Suppressor macrophage (primary cell): Measurements from ENCODE around the gene CYB5B.

Experiments
- DNase-seq, 4 experiments: peaks; one replicate each; pipeline ENCODE4 v3.0.0-alpha.2; 2020 to 2022

Gene CYB5B

DNA sequence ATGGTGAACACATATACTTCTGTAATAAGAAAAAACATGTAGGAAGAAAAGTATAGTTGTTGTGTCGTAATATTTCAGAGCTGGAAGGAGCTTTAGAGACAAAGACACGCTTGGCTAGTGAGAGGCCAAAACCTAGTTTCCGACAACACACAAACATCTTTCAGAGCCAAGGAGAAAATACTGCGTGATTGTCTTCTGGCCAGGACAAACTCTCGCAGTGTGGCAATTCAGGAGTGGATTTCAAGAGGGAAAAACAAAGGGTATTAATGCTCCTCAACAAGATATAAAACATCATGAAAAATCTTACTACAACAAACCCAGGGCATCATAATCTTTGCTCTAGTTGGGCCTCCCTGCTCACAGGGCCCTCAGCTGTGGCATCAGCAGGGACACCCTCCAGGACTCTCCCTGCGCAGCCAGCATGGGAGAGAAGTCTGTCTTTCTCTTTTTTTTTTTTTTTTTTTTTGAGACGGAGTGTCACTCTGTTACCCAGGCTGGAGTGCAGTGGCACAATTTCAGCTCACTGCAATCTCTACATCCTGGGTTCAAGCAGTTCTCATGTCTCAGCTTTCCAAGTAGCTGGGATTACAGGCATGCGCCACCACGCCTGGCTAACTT is 66.4 kb downstream of the CYB5B start:
- DNase-seq: no peak

- peak; percentile 67 to 76 (median 72) for DNase-seq
These were observed 70.6 kb downstream of the CYB5B start for GRCh38 chr16:69494991-69495392.

- DNase-seq: no peak
These were observed 71.4 kb downstream of the CYB5B start for GRCh38 chr16:69495821-69496220.

GRCh38 chr16:69496376-69496775 is 72.0 kb downstream of the CYB5B start:
- DNase-seq: no peak

GRCh38 chr16:69496896-69497295 is 72.5 kb downstream of the CYB5B start:
- peak in 1 of 4 experiments; percentile 29 for DNase-seq

DNA sequence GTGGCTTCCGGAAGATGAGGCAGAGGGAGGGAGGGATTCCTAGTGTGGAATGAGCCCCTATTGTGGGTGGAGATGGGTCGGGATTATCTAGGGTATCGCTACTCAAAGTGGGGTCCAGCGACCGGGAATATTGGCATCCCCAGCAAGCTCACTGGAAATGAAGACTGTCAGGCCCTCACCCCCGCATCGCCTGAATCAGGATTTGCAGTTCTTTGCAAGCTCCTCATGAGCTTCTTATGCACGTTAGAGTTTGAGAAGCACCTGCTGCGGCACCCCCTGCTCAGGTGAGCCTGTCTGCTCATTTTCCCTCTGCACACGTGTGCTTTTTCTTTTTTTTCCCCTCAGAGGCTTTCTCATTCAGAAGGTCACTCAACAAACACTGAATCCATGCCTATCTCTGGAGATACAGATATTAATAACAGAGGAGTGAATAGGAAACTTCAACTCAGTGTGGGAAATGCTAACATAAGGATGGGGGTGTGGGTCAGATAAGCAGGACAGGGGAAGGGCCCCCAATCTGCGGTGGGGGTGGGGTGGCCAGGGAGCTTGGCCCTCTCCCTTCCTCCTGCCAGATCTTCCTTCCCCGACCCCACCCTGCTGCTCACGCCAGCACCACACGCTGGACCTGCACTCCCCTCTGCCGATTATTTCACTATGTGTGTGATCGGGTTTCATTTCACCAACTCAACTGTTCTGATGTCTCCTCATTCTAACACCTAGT is 73.6 kb downstream of the CYB5B start:
- DNase-seq: no peak

DNA sequence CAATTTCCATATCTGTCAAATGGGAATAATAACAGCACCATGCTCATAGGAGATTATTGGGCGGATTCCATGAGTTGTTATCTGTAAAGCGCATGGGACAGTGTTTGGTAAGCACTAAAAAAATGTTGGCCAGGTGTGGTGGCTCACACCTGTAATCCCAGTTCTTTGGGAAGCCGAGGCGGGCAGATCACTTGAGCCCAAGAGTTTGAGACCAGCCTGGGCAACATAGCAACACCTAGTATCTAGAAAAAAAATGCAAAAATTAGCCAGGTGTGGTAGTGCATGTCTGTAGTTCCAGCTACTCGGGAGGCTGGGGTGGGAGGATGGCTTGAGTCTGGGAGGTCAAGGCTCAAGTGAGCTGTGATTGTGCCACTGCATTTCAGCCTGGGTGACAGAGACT is 74.5 kb downstream of the CYB5B start:
- no peak for DNase-seq

DNA sequence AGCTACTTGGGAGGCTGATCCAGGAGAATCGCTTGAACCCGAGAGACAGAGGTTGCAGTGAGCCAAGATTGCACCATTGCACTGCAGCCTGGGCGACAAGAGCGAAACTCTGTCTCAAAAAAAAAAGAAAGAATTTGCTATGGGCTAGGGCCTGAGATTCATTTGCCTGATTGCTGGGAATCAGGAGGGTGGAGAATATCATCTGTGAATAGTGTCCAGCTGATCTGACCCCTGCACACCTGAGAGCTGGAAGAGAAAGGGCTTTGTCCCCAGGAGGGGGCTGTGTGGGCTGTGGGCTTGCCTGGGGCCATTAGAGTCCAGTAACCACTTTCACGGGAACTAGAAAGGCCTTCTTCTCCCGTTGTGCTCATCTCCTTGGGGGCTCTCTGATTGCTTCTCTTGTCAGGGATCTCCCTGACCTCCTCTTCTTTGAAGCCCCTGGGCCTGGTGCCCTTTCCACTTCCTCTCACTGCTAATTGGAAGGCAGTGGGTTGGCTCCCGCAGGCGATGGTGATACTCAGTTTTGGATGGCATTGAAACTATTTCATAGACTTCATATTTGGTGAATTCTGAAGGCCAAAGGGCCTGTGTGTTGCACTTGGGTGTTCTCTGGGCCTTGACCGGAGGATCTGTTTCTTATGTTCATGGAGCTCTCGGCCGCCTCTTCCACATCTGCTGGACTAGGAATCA is 75.3 kb downstream of the CYB5B start:
- no peak for DNase-seq

GRCh38 chr16:69500496-69500895 is 76.1 kb downstream of the CYB5B start:
- no peak for DNase-seq

DNA sequence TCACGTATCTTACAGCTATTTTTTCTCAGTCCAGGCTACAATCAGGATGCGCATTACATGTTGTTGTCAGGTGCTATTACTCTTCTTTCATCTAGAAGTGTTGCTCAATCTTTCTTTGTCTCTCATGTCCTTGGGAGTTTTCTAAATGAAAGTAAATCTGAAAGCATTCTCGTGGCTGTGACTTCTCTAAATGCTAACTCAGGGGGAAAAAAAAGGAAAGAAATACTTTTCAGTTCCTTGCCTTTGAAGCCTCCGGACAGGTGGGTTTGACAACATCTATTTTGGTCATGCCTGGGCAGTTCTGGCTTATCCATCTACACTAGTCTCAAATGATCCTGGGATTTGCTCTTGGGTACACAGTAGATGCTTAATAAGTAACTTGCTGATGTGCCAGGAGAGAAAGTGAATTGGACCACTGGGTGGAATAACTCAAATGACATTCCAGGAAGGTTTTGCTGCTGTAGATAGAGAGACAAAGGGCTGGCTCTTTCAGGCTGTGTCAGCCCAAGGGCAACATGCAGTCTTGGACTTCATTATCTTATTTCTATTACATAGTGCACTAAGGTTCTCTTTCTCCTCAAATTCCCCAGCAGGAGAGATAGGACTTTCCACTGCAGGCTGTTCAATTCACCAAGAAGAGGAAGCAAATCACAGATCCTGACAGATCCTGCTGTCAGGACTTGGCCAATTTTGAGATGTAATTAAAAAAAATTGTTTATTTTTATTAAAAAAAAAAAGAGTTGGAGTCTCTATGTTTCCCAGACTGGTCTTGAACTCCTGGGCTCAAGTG is 77.7 kb downstream of the CYB5B start:
- peak in 3 of 4 experiments; percentile 13 to 66 (median 62) for DNase-seq

DNA sequence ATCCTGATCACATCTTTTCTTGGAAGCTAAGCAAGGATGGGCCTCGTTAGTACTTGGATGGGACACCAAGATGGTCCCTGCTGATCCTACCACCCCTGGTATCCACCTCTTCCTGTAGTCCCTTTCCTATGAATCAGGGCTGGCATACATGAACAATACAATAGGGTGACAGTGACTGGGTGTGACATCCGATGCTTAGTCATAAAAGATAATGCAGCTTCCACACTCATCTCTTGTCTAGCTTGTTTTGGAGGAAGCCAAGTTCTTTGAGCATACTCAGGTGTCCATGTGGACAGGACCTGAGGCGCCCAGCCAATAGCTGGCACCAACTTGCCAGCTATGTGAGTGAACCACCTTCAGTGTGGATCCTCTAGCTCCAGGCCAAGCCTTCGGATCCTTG is 78.8 kb downstream of the CYB5B start:
- DNase-seq: no peak

DNA sequence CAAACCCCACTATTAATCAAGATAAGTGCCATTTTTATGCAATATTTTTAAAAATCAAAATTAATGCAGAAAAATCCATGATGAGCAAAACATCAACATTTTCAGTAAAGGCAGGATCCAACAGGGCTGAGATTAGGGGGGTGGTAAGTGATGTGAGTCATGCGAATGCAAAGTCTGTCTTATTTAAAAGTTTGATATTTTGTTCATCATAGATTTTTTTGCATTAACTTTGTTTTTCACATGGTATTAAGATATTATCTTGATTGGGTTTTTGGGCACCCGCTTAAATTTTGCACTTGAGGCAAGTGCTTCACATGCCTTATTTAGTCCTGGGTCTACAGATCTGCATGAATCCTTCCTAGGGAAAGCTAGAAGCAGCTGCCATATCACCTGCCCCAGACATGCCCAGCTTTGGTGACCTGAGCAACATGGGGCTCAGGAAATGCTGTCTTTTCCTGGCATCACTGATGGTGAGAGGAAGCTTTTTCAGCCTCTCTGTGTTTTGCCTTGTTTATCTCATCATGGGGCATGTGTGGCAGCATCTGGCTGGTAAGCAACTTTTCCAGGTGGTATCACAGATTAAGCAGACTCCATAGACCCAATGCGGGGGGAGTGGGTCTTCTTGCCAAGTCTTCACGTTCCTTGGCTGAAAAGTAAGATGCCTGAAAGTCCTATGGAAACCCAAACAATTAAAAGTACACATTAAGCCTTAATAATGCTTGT is 83.8 kb downstream of the CYB5B start:
- DNase-seq: no peak

DNA sequence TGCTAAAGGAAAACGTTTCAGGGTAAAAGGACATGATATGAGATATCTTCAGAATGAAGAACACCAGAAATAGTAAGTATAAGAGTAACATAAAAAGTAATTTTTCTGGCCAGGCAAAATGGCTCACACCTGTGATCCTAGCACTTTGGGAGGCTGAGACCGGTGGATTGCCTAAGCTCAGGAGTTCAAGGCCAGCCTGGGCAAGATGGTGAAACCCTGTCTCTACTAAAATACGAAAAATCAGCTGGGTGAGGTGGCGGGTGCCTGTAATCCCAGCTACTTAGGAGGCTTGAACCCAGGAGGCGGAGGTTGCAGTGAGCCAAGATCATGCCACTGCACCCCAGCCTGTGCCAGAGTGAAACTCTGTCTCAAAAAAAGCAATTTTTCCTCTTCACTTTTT is 84.7 kb downstream of the CYB5B start:
- DNase-seq: no peak

DNA sequence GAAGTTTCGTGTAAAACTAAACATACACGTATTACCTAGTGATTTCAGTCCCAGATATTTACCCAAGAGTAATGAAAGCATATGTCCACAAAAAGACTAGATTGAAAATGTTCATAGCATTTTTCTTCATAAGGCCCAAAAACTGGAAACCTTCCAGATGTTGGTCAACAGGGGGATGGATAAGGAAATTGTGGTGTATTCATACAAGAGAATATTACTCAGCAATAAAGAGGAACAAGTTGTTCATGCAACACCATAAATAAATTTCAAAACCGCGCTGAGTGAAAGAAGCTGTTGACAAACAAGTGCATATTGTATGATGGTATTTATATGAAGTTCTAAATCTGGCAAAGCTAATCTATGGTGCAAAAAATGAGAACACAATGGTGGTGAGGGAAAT is 87.2 kb downstream of the CYB5B start:
- DNase-seq: peak; percentile 84 to 96 (median 90)

- peak in 1 of 4 experiments; percentile 47 for DNase-seq
These were observed 89.0 kb downstream of the CYB5B start for GRCh38 chr16:69513180-69513966.

- DNase-seq: peak; percentile 62 to 90 (median 76)
These were observed 89.9 kb downstream of the CYB5B start for GRCh38 chr16:69514356-69514755.
